Trophoblast cell (in vitro differentiated cells and primary cell): Measurements from ENCODE around the gene KLHL6.
"Not testable (repeated sequence)": the region's sequence is repeated elsewhere in the genome, so short reads cannot be mapped to it uniquely, and the experiment has no call there.

ENCODE experiments used
- DNase-seq, 2 donors: peaks; one replicate each; pipeline ENCODE4 v3.0.0-alpha.2; 2016
- H2AFZ ChIP-seq: 2 replicates; pipeline ENCODE4 v1.6.1; 2013; ENCODE audit warnings: low read length, moderate library complexity, mild to moderate bottlenecking; ENCODE audit not compliant: insufficient read depth, poor library complexity
- H2AK5ac ChIP-seq: 2 replicates; pipeline ENCODE4 v1.6.1; 2013; ENCODE audit warnings: mild to moderate bottlenecking, low read length
- H2BK120ac ChIP-seq: 2 replicates; pipeline ENCODE4 v1.6.1; 2013; ENCODE audit warnings: low read length, mild to moderate bottlenecking, moderate library complexity; ENCODE audit not compliant: insufficient read depth, poor library complexity
- H2BK12ac ChIP-seq: 2 replicates; pipeline ENCODE4 v1.6.1; 2013; ENCODE audit warnings: mild to moderate bottlenecking, low read length, moderate library complexity
- H2BK5ac ChIP-seq: 2 replicates; pipeline ENCODE4 v1.6.1; 2013; ENCODE audit warnings: low read length, low read depth, moderate library complexity, mild to moderate bottlenecking; ENCODE audit not compliant: poor library complexity
- H3K14ac ChIP-seq: 2 replicates; pipeline ENCODE4 v1.6.1; 2013; ENCODE audit warnings: mild to moderate bottlenecking, low read length
- H3K18ac ChIP-seq: 2 replicates; pipeline ENCODE4 v1.6.1; 2013; ENCODE audit warnings: mild to moderate bottlenecking, low read length
- H3K23ac ChIP-seq: 2 replicates; pipeline ENCODE4 v1.6.1; 2013; ENCODE audit warnings: low read length
- H3K27ac ChIP-seq: 2 replicates; pipeline ENCODE4 v1.5.1; 2013; ENCODE audit warnings: low read depth, mild to moderate bottlenecking, inconsistent platforms, low read length, moderate library complexity
- H3K27me3 ChIP-seq: 2 replicates; pipeline ENCODE4 v1.6.1; 2013; ENCODE audit warnings: inconsistent platforms, mild to moderate bottlenecking, low read length, moderate library complexity; ENCODE audit not compliant: insufficient read depth
- H3K36me3 ChIP-seq, 2 experiments: 1 replicate in 1 of 2; 2 replicates in 1 of 2; pipeline ENCODE4 v1.6.1; 2013; ENCODE audit warnings: low read length in 2 of 2, mild to moderate bottlenecking in 2 of 2, moderate library complexity in 1 of 2; ENCODE audit not compliant: insufficient read depth in 2 of 2, control insufficient read depth in 1 of 2
- H3K4ac ChIP-seq: 2 replicates; pipeline ENCODE4 v1.6.1; 2013; ENCODE audit warnings: low read depth, mild to moderate bottlenecking, low read length, moderate library complexity
- H3K4me1 ChIP-seq, 2 experiments: 1 replicate in 1 of 2; 2 replicates in 1 of 2; pipeline ENCODE4 v1.6.1; 2013; ENCODE audit warnings: low read length in 2 of 2, mild to moderate bottlenecking in 2 of 2, moderate library complexity in 1 of 2; ENCODE audit not compliant: insufficient read depth in 2 of 2, control insufficient read depth in 1 of 2
- H3K4me2 ChIP-seq: 2 replicates; pipeline ENCODE4 v1.6.1; 2013; ENCODE audit warnings: inconsistent platforms, mild to moderate bottlenecking, low read length, moderate library complexity
- H3K4me3 ChIP-seq: 2 replicates; pipeline ENCODE4 v1.5.1; 2013; ENCODE audit warnings: mild to moderate bottlenecking, low read depth, low read length, inconsistent platforms
- H3K79me1 ChIP-seq: one replicate; pipeline ENCODE4 v1.6.1; 2013; ENCODE audit warnings: low read length
- H3K79me2 ChIP-seq: 2 replicates; pipeline ENCODE4 v1.6.1; 2013; ENCODE audit warnings: low read length, mild to moderate bottlenecking; ENCODE audit not compliant: control insufficient read depth, insufficient read depth, poor library complexity
- H3K9ac ChIP-seq: 2 replicates; pipeline ENCODE4 v1.6.1; 2013; ENCODE audit warnings: mild to moderate bottlenecking, low read length
- H3K9me3 ChIP-seq: 2 replicates; pipeline ENCODE4 v1.6.1; 2013; ENCODE audit warnings: low read depth, mild to moderate bottlenecking, control low read depth, inconsistent platforms, low read length; ENCODE audit not compliant: insufficient read depth
- H4K12ac ChIP-seq: 2 replicates; pipeline ENCODE4 v1.6.1; 2013; ENCODE audit warnings: low read depth, mild to moderate bottlenecking, low read length, moderate library complexity
- H4K8ac ChIP-seq: 2 replicates; pipeline ENCODE4 v1.6.1; 2013; ENCODE audit warnings: low read depth, mild to moderate bottlenecking, low read length, moderate library complexity
- H4K91ac ChIP-seq: one replicate; pipeline ENCODE4 v1.6.1; 2013; ENCODE audit warnings: low read depth, mild to moderate bottlenecking, low read length, moderate library complexity
- WGBS: extraction: QIAGEN DNeasy Blood & Tissue Kit; methylation state at CpG from one replicate; pipeline ENCODE4 v1.1.7; 2013; ENCODE audit warnings: missing lambda C conversion rate; ENCODE audit not compliant: insufficient read length, insufficient coverage; ENCODE audit errors: extremely low coverage; 5-methylcytosine and 5-hydroxymethylcytosine counted together

Gene KLHL6

DNA sequence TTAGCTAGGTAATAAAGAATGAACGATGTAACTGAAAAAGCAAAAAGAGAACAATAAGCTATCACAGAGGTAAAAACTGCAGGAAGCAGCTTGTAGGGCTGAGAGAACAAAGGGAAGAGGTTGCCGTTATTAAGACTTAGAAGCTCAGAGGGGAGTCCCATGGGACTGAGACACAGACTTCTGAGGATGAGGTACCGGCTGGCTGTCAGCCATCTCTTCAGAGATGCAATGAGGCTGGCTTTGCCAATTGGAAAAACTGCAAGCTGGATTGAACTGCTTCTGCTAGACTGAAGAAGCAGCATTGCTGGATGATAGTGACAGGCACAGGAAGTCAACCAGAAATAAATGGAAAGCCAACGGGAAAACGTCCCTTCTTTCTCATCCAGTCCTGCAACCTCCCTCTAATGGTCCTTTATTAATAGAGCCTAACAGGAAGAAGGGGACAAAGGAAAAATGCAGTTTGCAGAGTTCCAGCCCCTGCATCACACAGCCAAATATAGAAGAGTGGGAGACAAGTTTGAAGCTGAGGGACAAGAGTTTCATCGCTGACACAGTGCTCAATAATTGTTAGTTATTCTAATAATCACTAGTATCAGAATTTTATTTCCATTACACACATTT is 21.1 kb upstream of the KLHL6 start:
- Histone ChIP-seq H3K4me1 (no peaks in the 10 kb centered on the region), H3K4me3 (no peak overlapping the region), H3K4ac (no peak overlapping the region), H3K23ac (no peak overlapping the region), H4K8ac (no peak overlapping the region), H3K14ac (no peak overlapping the region), H2AFZ (no peak overlapping the region), H3K9ac (no peak overlapping the region), H2BK120ac (no peak overlapping the region), H3K4me2 (no peak overlapping the region), H3K79me2 (no peaks in the 10 kb centered on the region), H3K18ac (no peak overlapping the region), H3K36me3 (no peaks in the 10 kb centered on the region), H3K27ac (no peak overlapping the region), H4K91ac (no peak overlapping the region), H3K79me1 (no peaks in the 10 kb centered on the region), H4K12ac (no peak overlapping the region), H2BK12ac (no peak overlapping the region), H3K9me3 (no peaks in the 10 kb centered on the region), H2BK5ac (no peak overlapping the region), H2AK5ac (no peak overlapping the region), H3K27me3 (no peaks in the 10 kb centered on the region)
- no CpG with 5 or more reads among the region's 6 CpGs for WGBS
- DNase-seq, result no peak

- no peak overlapping the region for H3K27ac ChIP-seq
Measured at GRCh38 chr3:183572935-183573334, 17.4 kb upstream of the KLHL6 start.

DNA sequence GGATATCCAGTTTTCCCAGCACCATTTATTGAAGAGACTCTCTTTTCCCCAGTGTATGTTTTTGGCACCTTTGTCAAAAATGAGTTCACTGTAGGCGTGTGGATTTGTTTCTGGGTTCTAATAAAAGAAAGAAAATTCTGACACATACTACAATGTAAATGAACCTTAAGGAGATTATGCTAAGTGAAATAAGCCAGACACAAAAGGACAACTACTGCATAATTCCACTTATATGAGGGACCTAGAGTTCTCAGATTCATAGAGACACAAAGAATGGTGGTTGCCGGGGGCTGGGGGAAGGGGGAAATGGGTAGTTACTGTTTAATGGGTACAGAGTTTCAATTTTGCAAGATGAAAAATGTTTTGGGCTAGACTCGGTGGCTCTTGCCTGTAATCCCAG is 14.7 kb upstream of the KLHL6 start:
- not testable (repeated sequence) for H3K9ac ChIP-seq, H4K8ac ChIP-seq, DNase-seq, H2BK5ac ChIP-seq, H3K4me3 ChIP-seq, H3K23ac ChIP-seq, H4K91ac ChIP-seq, H4K12ac ChIP-seq, H3K27ac ChIP-seq, H3K4me1 ChIP-seq, H3K79me2 ChIP-seq, H2AK5ac ChIP-seq, H3K18ac ChIP-seq, H3K9me3 ChIP-seq, H3K4me2 ChIP-seq, H3K36me3 ChIP-seq, H3K79me1 ChIP-seq, H2BK120ac ChIP-seq, H3K27me3 ChIP-seq, H2BK12ac ChIP-seq, H3K4ac ChIP-seq, H3K14ac ChIP-seq, H2AFZ ChIP-seq
- no CpG with 5 or more reads among the region's 3 CpGs for WGBS

More at GRCh38 chr3:183572935-183573334, 17.4 kb upstream of the KLHL6 start:
- no peak for DNase-seq
- H3K9ac ChIP-seq, result no peak overlapping the region
- H3K4ac ChIP-seq, result no peak overlapping the region
- no peak overlapping the region for H3K23ac ChIP-seq
- no peaks in the 10 kb centered on the region for H3K9me3 ChIP-seq
- no peak overlapping the region for H2AK5ac ChIP-seq
- H2BK5ac ChIP-seq, result no peak overlapping the region
- no peak overlapping the region for H4K91ac ChIP-seq
- no peak overlapping the region for H4K12ac ChIP-seq
- H4K8ac ChIP-seq, result no peak overlapping the region
- no peak overlapping the region for H3K18ac ChIP-seq
- no peak overlapping the region for H3K4me2 ChIP-seq
- no peaks in the 10 kb centered on the region for H3K4me1 ChIP-seq
- no peak overlapping the region for H2BK12ac ChIP-seq
- no peak overlapping the region for H2AFZ ChIP-seq
- no peak overlapping the region for H2BK120ac ChIP-seq
- no peaks in the 10 kb centered on the region for H3K79me2 ChIP-seq
- no peaks in the 10 kb centered on the region for H3K36me3 ChIP-seq
- H3K79me1 ChIP-seq, result no peaks in the 10 kb centered on the region
- H3K14ac ChIP-seq, result no peak overlapping the region
- no peaks in the 10 kb centered on the region for H3K27me3 ChIP-seq
- H3K4me3 ChIP-seq, result no peak overlapping the region
- no CpG with 5 or more reads among the region's 3 CpGs for WGBS

DNA sequence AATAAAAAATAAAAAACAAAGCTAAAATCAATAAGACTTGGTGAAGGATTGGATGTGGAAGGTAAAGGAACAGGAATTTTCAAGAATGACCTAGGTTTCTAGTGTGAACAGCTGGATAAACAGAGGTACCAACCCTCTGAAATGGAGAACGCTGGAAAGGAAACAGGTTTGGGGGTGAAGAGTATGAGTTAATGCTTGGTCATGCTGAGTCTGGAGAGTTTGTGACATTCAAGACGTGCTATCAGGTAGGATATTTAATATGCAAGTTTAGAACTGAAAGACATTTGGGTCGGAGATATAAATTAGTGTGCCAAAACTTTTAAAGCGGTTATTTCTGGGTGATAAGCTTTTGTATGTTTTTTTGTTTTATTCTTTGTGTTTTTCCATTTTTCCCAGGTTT is 11.4 kb upstream of the KLHL6 start:
- H2AK5ac ChIP-seq, result no peak overlapping the region
- H3K36me3 ChIP-seq, result no peaks in the 10 kb centered on the region
- H3K79me1 ChIP-seq, result no peaks in the 10 kb centered on the region
- H3K79me2 ChIP-seq, result no peaks in the 10 kb centered on the region
- H3K4me3 ChIP-seq, result no peak overlapping the region
- no peak overlapping the region for H4K8ac ChIP-seq
- H3K4me2 ChIP-seq, result no peak overlapping the region
- H4K12ac ChIP-seq, result no peak overlapping the region
- H3K18ac ChIP-seq, result no peak overlapping the region
- no peaks in the 10 kb centered on the region for H3K9me3 ChIP-seq
- no peak overlapping the region for H3K9ac ChIP-seq
- H3K4ac ChIP-seq, result no peak overlapping the region
- H3K27ac ChIP-seq, result no peak overlapping the region
- DNase-seq, result no peak
- no peak overlapping the region for H2BK5ac ChIP-seq
- no peaks in the 10 kb centered on the region for H3K27me3 ChIP-seq
- no peaks in the 10 kb centered on the region for H3K4me1 ChIP-seq
- no peak overlapping the region for H3K14ac ChIP-seq
- WGBS, result no CpG with 5 or more reads among the region's 4 CpGs
- no peak overlapping the region for H4K91ac ChIP-seq
- H2BK12ac ChIP-seq, result no peak overlapping the region
- H3K23ac ChIP-seq, result no peak overlapping the region
- H2AFZ ChIP-seq, result no peak overlapping the region
- no peak overlapping the region for H2BK120ac ChIP-seq
